Stimulated activated naive CD8-positive, alpha-beta T cell treated with anti-CD3 and anti-CD28 coated beads, Interleukin-15, Interleukin-2, amounts not matched to agents 100 ng/mL and 50 ng/mL, for 24 hours (primary cell): ENCODE results near the gene EGF.

Experiments used
- H3K27ac Mint-ChIP-seq: one replicate; pipeline ENCODE4 v1.8.0; 2021; ENCODE audit warnings: mild to moderate bottlenecking, mixed read lengths
- H3K27me3 Mint-ChIP-seq: one replicate; pipeline ENCODE4 v1.8.0; 2021; ENCODE audit warnings: mixed read lengths
- H3K36me3 Mint-ChIP-seq: one replicate; pipeline ENCODE4 v1.8.0; 2021; ENCODE audit warnings: low read depth, mixed read lengths
- H3K4me1 Mint-ChIP-seq: one replicate; pipeline ENCODE4 v1.8.0; 2021; ENCODE audit warnings: low read depth, mixed read lengths
- H3K4me3 Mint-ChIP-seq: one replicate; pipeline ENCODE4 v1.8.0; 2021; ENCODE audit warnings: mild to moderate bottlenecking, mixed read lengths
- H3K9me3 Mint-ChIP-seq: one replicate; pipeline ENCODE4 v1.8.0; 2021; ENCODE audit warnings: mixed read lengths

Gene EGF

DNA sequence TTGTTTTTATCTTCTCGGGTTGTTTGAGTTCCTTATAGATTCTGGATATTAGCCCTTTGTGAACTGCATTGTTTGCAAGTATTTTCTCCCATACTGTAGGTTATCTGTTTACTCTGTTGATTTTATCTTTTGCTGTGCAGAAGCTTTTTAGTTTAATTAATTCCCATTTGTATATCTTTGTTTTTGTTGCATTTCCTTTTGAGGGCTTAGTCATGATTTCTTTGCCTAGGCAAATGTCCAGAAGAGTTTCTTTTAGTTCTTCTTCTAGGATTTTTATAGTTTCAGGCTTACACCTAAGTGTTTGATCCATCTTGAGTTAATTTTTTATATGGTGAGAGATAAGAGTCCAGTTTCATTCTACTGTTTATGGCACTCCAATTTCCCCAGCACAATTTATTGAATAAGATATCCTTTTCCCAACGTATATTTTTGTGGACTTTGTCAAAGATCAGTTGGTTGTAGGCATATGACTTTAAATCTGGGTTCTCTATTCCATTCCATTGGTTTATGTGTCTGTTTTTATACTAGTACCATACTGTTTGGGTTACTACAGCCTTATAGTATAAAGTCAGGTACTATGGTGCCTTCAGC, 54.3 kb downstream of the EGF start:
- Mint-ChIP-seq H3K27me3 (peaks cover 24% of the 10 kb centered on the region), H3K36me3 (no peaks in the 10 kb centered on the region), H3K4me3 (no peak overlapping the region), H3K9me3 (no peaks in the 10 kb centered on the region), H3K4me1 (peaks cover 14% of the 10 kb centered on the region), H3K27ac (no peak overlapping the region)

DNA sequence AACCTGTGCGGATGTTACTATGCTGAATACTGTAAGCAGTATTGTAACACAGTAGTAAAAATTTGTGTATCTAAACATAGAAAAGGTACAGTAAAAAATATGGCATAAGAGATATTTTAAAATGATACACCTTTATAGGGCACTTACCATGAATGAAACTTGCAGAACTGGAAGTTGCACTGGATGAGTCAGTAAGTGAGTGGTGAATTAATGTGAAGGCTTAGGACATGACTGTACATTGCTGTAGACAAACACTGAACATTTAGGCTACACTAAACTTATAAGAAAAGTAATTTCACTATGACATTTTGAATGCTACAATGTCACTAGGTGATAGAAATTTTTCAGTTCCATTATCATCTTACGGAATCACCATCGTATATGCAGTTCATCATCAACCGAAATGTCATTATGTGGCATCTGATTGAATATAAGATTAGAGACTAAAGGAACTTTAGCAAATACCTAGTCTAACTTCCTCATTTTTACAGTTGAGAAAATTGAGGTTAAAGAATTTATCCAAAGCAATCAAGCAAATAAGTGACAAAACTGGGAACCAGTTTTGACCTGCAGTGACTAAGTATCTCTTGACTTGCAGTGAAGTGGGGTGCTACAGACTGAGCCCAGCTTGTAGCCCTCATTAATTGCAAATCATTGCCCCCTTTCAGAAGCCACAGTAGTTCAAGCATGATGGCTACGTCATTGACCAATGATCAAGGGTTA, 55.3 kb downstream of the EGF start:
- H3K4me1 Mint-ChIP-seq = peaks cover 15% of the 10 kb centered on the region
- H3K27me3 Mint-ChIP-seq = peaks cover 19% of the 10 kb centered on the region
- no peaks in the 10 kb centered on the region for H3K9me3 Mint-ChIP-seq
- no peak overlapping the region for H3K4me3 Mint-ChIP-seq
- no peaks in the 10 kb centered on the region for H3K36me3 Mint-ChIP-seq
- no peak overlapping the region for H3K27ac Mint-ChIP-seq

DNA sequence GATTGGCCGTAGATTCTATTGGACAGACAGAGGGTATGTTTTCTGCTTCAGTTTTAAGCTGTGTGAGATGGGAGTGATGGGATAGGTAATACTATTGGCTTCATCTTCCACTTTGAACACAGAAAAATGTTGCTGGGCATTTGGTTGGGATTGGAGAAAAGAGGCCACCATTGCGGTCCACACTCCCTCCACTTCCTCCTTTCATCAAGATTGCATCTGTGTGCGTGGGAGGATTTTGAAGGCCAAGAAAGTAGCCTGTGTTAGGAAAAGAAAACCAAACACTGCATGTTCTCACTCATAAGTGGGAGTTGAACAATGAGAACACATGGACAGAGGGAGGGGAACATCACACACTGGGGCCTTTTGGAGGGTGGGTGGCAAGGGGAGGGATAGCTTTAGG, 56.4 kb downstream of the EGF start:
- no peak overlapping the region for H3K4me3 Mint-ChIP-seq
- peaks cover 22% of the 10 kb centered on the region for H3K27me3 Mint-ChIP-seq
- H3K9me3 Mint-ChIP-seq = no peaks in the 10 kb centered on the region
- H3K36me3 Mint-ChIP-seq = no peaks in the 10 kb centered on the region
- peaks cover 20% of the 10 kb centered on the region for H3K4me1 Mint-ChIP-seq
- H3K27ac Mint-ChIP-seq = no peak overlapping the region

DNA sequence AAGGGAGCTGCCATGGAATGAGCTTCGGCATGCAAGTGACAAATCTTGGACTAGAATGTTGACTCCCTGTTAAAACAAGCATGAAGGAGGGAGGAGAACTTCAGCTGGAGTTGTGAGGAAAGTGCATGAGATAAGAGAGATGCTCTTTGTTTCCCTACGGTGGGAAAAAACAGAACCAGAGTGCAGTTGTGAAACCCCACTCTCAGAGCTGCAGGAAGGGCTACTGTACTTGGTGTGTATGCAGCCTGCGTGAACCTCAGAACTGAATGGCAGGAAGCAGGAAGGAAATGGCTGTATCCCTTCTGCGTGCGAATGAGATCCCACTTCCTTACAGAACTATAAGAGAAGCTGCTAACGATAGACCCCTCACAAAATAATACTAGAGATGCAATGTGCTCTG, 57.2 kb downstream of the EGF start:
- Mint-ChIP-seq H3K9me3 (no peaks in the 10 kb centered on the region), H3K36me3 (no peaks in the 10 kb centered on the region), H3K27me3 (peaks cover 26% of the 10 kb centered on the region), H3K4me3 (no peak overlapping the region), H3K27ac (no peak overlapping the region), H3K4me1 (peaks cover 20% of the 10 kb centered on the region)

DNA sequence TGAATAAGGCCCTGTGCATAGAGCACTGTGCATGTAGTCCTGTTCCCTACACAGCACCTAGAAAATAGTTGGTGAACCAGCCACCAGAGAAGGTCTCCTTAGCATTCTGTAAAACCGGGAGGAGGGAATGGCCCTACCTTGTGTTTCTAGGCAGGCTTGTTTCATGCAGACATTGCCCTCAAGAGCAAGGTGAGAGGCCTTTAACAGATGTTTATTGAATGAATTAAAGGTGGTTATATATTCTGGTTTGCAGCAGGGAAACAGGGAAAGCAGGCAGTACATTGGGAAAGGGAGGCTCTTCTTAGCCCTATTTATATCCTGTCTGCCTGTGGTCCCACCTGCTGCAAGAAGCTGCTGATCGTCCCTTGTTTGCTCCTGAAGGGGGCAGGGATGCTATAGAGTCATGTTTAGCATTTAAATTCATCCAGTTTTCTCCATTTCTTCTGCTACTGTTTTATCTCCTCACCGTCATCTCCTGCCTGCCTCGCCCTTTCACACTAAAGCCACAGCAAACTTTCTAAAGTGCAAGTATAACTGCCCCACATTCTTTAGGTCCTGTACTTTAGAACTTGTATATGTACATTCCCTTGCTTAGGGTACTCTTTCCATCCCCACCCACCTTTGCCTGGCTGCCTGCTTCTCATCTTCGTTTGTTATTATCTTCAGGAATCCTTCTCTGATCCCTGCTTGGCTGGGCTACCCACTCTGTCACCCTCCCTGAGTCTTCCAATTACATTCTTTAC, 60.3 kb downstream of the EGF start:
- no peak overlapping the region for H3K27ac Mint-ChIP-seq

DNA sequence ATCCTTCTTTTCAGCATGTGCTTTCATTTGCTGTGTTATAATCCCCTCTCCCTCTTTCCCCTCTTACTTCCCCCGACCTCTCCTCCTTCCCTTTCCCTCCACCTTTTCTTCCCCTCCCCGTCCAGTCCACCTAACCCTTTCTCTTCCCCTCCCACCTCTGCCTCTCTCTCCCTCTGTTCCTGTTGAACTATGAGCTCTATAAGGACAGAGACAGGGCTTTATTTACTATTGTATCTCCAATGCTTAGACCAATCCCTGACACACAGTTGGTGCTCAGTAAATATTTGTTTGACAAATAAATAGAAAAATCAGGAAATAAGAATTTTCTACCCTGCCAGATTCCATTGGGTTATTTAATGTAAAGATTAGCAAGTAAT, 60.8 kb downstream of the EGF start:
- Mint-ChIP-seq H3K4me1 (peaks cover 20% of the 10 kb centered on the region), H3K27ac (no peak overlapping the region), H3K9me3 (no peaks in the 10 kb centered on the region), H3K27me3 (peaks cover 17% of the 10 kb centered on the region), H3K4me3 (no peak overlapping the region), H3K36me3 (no peaks in the 10 kb centered on the region)

More for the DNA sequence above, 60.3 kb downstream of the EGF start:
- no peak overlapping the region for H3K4me3 Mint-ChIP-seq
- H3K9me3 Mint-ChIP-seq = no peaks in the 10 kb centered on the region
- no peaks in the 10 kb centered on the region for H3K36me3 Mint-ChIP-seq
- peaks cover 20% of the 10 kb centered on the region for H3K4me1 Mint-ChIP-seq
- H3K27me3 Mint-ChIP-seq = peaks cover 13% of the 10 kb centered on the region

DNA sequence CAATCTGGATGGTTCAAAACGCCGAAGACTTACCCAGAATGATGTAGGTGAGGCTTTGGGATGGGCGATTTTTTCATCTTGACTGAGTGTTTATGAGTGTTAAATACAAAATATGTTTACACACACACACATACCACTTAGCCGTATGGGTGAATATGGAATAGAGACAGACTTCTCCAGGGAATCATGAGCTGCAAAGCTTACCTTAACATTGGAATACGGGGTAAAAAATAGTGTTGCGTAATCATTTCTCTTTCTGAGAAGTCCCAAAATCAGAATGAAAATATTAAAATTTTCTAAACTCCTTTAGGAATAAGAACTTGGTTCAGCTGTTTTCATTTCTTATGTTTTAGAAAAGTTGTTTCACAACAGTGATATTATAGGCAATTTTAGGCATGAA, 63.5 kb downstream of the EGF start:
- H3K27ac Mint-ChIP-seq = no peak overlapping the region
- H3K27me3 Mint-ChIP-seq = peaks cover 24% of the 10 kb centered on the region
- H3K36me3 Mint-ChIP-seq = no peaks in the 10 kb centered on the region
- H3K9me3 Mint-ChIP-seq = no peaks in the 10 kb centered on the region
- H3K4me3 Mint-ChIP-seq = no peak overlapping the region
- peaks cover 5% of the 10 kb centered on the region for H3K4me1 Mint-ChIP-seq

DNA sequence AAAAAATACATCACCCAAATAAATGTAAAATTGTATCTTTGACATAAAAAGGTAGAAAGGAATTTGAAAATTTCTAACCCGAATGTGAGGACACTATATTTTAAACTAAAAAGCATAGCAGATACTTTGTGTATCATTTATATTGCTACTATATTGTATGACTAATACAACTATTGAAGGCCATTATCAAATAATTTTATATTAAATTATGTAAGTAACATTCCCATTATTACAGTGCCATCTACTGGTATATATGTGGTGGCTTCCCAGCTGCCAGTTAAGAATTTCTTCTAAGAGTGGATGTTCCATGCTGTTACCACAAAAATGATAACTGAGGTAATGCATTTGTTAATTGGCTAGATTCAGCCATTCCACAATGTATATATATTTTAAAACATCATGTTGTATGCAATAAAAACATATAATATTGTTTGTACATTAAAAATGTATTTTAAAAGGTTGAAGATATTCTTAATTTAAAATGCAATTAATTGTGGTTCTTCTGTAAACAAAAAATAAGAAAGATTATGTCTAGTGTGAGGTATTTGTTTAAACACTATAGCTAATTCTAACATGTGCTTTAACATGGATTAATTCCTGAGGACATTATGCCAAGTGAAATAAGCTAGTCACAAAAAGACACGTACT, 65.3 kb downstream of the EGF start:
- no peaks in the 10 kb centered on the region for H3K36me3 Mint-ChIP-seq
- no peak overlapping the region for H3K27ac Mint-ChIP-seq
- peaks cover 26% of the 10 kb centered on the region for H3K27me3 Mint-ChIP-seq
- no peak overlapping the region for H3K4me3 Mint-ChIP-seq
- H3K4me1 Mint-ChIP-seq = peaks cover 5% of the 10 kb centered on the region
- H3K9me3 Mint-ChIP-seq = no peaks in the 10 kb centered on the region

DNA sequence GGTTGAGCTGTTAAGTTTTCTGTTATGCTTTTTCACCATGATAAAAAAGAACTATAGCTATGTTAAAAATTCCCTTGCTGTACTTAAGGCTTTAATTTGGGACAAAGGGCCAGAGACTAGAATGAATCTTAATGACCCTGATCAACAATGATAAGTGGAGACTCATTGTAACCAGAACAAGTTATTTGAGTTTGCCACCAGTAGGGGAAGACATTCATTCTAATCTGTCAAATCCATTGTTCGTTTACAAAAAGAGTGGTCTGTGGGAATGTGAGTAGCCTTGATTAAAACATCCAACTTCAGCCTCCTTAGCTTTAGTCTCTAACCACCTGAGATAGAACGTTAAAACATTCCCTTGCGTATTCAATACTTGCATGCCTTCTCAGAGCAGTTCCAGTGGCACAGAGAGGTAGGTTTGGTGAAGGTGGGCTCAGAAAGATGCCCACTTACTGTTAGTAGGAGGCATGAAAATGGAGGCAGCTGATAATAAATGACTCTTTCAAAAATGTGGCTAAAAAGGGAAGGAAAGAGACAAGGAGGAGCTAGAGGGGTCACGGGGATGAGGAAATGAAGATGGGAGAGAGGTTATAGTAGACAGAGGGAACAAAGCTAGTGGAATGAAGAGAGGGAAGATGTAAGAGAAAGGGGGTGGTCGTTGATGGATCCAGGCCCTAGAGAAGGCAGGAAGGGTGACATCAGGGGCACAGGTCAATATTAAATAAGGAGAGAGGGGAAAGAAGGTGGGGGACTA, 66.2 kb downstream of the EGF start:
- H3K4me1 Mint-ChIP-seq = no peaks in the 10 kb centered on the region
- peaks cover 22% of the 10 kb centered on the region for H3K27me3 Mint-ChIP-seq
- H3K9me3 Mint-ChIP-seq = no peaks in the 10 kb centered on the region
- no peak overlapping the region for H3K4me3 Mint-ChIP-seq
- H3K27ac Mint-ChIP-seq = no peak overlapping the region
- no peaks in the 10 kb centered on the region for H3K36me3 Mint-ChIP-seq

DNA sequence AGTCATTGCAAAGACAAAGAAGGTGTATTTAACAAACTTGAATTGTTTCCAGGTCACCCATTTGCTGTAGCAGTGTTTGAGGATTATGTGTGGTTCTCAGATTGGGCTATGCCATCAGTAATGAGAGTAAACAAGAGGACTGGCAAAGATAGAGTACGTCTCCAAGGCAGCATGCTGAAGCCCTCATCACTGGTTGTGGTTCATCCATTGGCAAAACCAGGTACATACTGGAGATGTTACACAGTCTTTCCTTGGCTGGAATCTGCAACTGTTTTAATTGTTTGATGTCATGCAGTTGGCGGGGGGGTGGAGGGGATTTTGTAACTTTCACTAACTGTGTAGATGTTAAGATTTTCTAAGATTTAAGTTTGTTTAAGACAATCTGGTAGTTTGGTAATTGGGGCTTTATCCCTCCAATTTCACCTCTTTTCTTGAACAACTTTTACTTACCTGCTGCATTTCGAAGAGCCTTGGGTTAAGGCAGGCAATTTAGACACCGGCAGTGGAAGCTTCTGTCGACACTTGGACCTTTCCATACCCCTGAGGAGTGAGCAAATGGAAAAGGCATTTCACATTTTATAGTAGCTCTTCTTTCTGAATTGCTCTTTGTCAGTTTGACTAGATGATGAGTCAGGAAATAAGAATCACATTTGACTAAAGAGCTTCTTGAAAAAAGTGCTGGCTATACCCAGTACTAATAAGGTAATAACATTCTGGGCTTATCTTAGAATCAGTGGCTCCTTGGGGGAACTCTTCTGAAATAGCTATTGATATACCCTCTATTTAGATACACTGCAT, 67.4 kb downstream of the EGF start:
- Mint-ChIP-seq H3K36me3 (no peaks in the 10 kb centered on the region), H3K4me3 (no peak overlapping the region), H3K27me3 (peaks cover 17% of the 10 kb centered on the region), H3K4me1 (no peaks in the 10 kb centered on the region), H3K27ac (no peak overlapping the region), H3K9me3 (no peaks in the 10 kb centered on the region)

DNA sequence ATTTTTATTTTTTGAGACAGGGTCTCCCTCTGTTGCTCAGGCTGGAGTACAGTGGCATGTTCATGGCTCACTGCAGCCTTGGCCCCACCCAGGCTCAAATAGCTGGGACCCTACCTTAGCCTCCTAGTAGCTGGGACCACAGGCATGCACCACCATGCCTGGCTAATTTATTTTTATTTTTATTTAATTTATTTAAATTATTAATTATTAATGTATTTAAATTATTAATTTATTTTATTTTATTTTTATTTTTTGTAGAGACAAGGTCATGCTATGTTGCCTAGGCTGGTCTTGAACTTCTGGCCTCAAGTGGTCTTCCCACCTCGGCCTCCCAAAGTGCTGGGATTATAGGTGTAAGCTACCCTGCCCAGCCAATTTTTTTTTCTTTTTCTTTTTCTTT, 69.3 kb downstream of the EGF start:
- H3K4me1 Mint-ChIP-seq = no peaks in the 10 kb centered on the region
- no peak overlapping the region for H3K4me3 Mint-ChIP-seq
- peaks cover 17% of the 10 kb centered on the region for H3K27me3 Mint-ChIP-seq
- H3K9me3 Mint-ChIP-seq = no peaks in the 10 kb centered on the region
- H3K27ac Mint-ChIP-seq = no peak overlapping the region
- no peaks in the 10 kb centered on the region for H3K36me3 Mint-ChIP-seq

DNA sequence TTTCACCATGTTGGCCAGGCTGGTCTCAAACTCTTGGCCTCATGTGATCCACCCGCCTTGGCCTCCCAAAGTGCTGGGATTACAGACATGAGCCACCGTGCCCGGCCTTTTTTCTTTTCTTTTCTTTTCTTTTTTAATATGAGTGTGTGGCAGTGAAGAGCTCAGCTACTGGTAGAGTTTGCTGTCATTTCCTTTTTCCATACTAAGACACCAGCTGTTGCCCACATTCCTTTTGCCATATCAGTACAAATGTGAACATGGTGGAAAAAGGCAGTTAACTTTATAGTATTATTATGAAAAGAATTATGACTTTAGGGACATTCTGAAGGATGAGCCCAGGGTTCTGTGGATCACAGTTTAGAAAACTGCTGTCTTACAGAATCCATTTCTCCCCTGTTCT, 69.8 kb downstream of the EGF start:
- Mint-ChIP-seq H3K9me3 (no peaks in the 10 kb centered on the region), H3K27ac (no peak overlapping the region), H3K4me1 (no peaks in the 10 kb centered on the region), H3K36me3 (no peaks in the 10 kb centered on the region), H3K27me3 (peaks cover 17% of the 10 kb centered on the region), H3K4me3 (no peak overlapping the region)

DNA sequence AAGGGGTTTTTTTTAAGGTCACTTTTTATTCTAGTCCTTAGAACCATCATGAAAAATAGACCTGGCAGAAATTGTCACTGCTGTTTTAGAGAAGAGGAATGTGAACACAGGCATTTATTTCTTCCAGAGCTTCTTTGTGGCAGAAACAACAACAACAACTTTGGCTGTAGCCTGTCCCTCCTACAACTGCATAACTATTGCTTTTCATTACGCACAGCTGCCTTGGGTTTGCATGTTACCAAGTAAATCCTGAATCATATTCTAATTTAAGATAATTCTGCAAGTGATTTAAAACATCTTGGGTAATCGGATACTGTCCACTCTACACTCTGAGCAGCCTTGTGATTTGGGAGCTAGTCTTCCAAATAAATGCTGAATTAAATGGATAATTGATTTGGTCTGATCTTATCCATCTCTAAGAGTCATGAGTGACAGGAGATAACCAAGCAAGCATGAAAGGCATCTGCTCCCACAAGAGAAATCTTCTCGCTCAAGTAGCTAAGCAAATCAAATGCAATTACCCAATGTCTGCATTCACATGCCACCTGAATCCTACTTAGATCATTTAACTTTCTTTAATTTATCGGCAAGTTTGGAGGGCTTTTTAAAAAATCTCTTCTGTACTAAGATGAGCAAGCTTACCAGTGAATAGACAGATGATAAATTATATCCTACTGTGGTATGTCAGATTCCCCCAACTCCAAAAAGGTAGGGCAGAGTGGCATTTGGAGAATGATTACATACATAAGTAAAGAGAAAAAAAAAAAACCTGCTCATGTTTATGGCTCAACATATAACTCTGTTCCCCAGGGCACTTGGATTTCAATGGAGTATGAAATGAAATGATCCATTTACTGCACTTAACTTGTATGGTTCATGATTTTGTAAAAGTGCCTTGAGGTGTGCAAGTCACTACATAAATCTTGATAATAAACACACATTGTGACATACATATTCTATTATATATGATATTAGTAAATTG, 73.6 kb downstream of the EGF start:
- H3K27me3 Mint-ChIP-seq = peaks cover 1% of the 10 kb centered on the region
- no peaks in the 10 kb centered on the region for H3K36me3 Mint-ChIP-seq
- no peaks in the 10 kb centered on the region for H3K9me3 Mint-ChIP-seq
- peaks cover 9% of the 10 kb centered on the region for H3K4me1 Mint-ChIP-seq
- H3K4me3 Mint-ChIP-seq = no peak overlapping the region
- no peak overlapping the region for H3K27ac Mint-ChIP-seq
